Activated CD4-positive, alpha-beta T cell treated with anti-CD3 and anti-CD28 coated beads for 1 hour (primary cell): ENCODE results near the gene TP63.

ENCODE experiments used
- DNase-seq: peaks from one replicate; pipeline ENCODE4 v3.0.0-alpha.2; 2020

TP63 gene

DNA sequence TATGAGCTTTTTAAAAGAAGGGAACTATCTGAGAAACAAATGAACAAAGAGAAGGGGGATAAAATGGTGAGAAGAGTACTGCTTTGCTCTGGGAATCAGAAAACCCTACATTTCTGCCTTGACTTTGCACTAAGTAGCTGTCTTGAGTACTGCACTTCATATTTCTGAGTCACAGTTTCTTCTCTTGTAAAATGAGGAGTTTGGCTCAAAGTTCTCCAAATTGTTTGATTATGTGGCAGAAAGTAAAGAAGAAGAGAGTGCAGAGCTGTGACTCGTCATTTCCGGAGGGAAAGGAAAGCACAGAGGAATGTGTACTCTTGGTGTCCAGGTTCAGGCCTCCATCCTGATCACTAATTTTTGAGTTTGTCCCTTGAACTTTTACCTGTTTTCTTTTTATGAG is 54.7 kb downstream of the TP63 start:
- DNase-seq = no peak

DNA sequence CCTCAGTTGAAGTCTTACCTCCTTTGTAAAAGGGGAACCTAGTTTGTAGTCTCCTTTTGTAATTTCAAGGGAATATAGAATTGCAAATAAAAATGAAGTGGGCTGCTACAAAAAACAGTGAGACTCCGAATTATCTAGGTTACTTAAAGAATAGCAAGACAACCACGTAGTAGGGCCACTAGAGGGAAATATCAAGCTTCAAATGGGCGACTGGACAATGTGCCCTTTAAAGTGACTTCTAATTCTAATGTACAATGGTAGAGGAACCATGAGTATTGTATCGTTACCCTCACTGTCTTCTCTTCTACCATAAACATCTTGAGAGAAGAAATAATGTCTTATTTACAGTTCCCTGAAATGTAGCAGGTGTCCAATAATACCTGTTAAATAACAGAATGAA is 56.3 kb downstream of the TP63 start:
- DNase-seq = no peak

DNA sequence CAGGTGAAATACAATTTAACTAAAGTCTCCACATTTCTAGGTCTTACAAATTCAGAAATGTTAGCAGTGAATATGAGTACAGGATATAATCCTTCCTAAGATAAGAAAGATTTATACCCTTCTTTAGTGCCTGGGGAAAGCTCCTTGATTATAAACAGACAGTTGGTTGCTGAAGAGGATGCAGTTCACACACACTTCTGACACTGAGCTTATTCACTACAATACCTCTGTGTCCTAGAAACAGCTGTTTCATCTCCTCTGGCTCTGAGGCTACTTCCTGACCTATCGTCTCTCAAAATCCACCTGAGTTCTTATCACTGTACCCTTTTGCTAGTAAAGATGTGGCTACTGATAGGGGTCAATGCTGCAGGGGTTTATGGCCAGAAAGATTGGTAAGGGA is 57.1 kb downstream of the TP63 start:
- DNase-seq = no peak

DNA sequence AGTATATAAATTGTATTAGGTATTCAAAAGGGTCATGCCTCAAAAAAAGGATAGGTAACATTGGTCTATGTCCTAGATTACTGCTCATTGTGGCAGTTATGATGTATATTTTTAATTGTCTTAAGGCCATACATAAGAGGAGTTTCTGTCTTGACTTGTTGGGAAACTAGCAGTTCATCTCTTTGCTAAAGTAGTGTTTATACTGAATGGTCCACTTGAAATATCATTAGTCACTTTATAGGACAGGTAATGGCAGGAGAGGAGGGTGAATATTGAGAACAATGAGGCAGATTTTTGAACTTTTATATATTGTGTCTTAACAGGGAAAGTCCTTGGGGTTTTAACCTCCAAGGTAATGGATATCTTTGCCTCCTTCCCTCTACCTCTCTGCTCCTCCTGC is 58.4 kb downstream of the TP63 start:
- DNase-seq = no peak

DNA sequence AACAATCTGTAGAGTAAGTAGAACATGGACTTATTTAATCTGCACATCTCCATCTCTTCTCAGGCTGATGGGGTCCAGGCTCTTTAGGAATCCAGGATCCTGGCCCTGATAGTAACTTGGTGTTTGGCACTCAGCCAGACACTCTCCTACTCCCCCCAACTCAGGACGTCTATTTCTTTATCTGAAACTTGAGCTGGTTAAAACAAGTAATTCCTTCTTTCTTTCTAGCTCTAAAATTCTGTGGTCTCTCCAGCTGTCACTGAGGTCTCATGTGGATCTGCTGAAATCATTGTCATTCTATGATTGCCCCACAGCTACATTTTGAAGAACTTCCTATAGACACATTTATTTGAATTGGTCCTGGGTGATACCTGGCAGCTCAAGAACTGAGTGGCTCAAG is 59.0 kb downstream of the TP63 start:
- DNase-seq = no peak

DNA sequence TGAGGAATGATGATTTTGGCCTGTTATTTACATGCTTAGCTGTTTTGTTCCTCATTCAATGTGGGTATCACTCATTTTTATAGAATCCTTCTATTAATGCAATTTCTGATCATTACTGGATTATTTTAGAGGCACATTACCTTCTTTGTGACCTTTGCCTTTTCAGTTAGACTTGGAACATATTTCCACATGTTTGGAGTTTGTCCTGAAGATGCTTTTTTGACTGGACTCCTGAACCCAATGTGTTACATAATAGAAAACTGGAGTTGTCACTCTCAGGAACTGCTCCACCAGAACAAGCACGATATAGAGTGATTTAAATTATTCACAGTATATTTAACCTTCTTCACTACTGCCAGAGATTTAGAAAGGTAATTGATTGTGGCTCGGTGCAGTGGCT is 59.5 kb downstream of the TP63 start:
- no peak for DNase-seq

DNA sequence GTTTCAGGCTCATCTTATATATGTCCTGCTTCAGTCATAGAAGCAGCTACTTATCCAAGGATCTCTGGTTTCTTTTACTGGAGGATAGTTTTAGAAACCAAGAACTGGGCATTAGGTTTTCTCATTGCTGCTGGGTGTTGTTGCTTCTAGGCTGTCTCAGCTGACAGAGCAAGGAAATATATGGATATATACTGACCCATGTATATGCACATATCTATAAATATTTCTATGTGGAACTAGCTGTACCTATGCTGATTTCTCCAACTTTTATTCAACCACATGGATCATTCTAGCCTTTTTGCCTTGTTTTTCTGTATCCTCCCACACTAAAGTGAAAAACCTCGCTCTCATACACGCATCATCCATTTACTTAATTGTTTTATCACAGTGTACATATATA is 64.2 kb downstream of the TP63 start:
- no peak for DNase-seq

DNA sequence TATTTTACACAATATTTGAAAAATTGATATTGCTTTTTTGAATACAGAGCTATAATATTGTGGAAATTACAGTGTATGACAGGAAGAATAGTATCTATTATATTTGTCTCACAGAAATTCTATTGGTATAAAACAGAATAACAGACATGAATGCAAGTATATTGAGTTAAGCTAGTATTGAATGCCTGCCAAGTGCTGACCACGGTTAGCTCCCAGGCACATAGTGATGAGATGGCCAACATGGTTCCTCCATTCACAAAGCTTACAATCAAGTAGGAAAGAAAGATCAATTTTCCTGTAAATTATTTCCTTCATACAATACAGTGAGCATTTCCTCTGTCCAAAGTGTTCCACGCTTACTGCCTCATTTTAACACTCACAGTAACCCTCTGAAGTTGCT is 67.6 kb downstream of the TP63 start:
- no peak for DNase-seq

DNA sequence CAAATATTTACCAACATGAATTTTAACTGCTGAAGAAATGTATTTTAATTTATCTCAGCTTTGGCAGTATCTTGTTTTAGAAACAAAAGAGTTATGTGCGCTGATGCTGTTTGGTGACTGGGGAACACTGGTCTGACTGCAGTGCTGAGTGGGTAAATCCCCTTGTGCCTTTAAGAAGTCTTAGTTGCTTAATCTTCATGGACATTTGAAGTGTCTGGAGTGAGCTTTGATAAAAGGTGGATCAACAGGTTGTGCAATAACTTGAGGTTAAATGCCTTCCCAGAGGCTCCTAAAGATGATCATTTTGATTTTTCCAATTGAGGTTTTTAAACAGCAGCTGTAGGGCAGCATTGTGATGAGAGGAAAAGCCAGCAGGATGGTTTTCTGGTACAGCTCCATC is 68.7 kb downstream of the TP63 start:
- DNase-seq = no peak

DNA sequence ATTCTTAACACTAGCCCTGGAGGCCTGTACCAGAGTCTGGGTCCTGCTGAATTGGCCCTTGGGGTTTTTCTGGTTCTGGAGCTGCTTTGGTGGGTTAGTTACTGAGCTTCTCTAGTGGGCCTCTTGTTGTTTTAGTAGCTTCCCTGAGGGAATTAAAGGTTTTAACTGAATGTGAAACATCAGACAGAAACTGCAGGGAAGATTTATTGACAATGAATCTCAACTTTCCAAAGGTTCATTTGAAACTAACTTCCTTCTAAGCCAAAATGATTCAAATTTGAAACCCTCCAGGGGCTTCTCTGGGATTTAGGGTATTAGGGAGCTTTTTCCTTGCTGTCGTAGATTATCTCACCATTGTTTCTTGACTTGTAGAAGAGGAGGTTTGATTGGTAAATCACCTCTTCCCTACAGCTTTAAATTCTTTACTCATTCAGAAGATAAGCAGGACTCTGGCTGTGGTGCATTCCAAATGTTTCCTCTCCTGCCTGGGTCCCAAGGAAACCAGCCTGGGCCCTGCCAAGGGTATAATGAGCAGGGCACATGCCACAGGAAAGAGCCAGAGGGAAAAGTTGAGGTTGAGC is 71.0 kb downstream of the TP63 start:
- no peak for DNase-seq

DNA sequence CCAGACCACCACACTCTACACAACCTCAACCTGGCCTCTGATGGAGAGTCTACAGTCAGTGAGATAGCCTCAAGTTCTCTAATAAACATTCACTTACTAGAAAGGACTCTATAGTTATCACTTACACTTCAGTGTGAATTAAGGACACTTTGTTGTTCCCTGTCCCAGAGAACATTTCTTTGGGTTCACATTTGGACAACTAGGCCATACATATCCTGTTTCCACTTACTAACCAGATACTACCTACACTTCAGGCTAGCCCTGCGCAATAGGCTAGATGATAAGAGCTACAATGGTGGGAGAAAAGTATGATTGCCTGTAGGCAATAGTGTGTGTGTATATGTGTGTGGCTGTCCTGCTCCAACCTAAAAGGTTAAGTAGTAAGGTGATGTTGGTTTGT is 72.7 kb downstream of the TP63 start:
- no peak for DNase-seq

DNA sequence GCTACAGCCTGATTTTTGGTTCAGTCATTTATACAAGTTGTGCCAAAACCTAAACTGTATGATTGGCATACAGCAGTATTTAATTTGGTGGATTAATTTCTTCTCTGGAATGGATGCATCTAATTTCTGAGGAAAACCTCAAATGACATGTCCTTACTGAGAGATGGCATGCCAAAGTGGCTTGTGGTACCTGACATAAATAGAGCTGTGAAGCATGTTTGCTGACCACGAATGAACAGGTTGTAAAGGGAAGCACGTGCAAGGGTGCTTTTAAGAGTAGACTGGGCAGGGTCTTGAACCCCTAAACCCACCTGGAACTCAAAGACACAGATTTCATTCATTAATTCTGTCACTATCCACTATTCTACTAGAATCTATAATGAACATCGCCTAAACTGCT is 77.2 kb downstream of the TP63 start:
- DNase-seq = no peak

DNA sequence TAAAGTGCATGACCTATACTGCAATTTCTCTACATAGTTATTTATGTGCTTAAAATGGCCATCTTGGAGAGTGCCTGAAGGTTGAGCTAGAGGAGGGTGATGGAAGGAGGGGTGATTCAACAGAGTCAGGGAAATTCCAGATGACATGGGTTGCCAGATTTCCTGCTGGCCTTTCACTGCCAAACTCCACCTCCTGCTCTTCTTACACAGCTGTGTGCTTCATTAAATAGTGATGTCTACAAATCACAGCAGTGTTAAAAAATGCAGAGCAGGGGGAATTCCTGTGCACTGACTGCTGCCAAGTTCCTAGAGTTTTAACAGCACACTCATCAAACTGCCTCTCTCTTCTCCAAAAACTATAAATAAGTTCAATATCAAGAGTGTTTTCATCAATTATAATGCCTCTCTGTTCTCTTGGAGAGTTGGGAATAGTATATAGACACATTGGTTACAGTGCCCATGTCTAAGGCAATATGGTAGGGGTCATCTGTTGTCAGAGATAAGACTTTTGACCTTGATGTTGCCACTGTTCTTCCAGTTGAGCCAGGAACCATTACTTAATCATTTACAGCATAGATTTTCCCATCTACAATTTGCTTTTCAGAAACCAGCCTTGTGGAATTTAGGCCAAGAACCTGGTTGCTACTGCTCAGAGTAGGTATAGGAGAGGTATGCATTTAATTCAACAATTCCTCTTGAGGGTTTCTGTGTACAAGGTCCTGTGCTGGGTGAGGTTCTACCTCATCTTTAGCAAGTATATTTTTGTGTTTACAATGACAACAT is 79.6 kb downstream of the TP63 start:
- no peak for DNase-seq

DNA sequence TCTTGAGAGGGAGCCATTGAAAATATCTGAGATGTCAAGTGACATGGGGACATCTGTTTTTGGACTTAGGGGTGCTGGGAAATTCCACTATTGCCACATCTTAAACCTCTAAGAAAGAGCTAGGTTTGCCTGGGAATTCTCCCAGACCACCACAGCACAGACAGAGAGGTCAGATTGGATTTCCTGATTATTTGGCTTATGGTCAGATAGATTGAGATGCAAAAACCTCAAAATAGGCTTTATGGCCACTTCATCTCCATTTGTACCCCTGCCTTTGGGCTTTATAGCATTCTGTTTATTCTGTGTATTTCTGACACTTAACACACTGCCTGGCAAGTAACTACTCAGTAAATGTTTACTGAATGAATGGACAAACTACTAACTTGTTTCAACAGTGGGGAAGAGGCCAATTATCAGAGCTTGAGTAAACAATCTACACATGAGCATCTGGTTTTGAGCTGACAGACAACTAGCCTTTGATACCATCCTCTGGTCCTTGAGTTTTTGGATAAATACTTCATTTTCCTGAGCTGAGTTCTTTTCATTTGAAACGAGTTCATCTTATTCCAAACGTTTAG is 81.8 kb downstream of the TP63 start:
- no peak for DNase-seq

DNA sequence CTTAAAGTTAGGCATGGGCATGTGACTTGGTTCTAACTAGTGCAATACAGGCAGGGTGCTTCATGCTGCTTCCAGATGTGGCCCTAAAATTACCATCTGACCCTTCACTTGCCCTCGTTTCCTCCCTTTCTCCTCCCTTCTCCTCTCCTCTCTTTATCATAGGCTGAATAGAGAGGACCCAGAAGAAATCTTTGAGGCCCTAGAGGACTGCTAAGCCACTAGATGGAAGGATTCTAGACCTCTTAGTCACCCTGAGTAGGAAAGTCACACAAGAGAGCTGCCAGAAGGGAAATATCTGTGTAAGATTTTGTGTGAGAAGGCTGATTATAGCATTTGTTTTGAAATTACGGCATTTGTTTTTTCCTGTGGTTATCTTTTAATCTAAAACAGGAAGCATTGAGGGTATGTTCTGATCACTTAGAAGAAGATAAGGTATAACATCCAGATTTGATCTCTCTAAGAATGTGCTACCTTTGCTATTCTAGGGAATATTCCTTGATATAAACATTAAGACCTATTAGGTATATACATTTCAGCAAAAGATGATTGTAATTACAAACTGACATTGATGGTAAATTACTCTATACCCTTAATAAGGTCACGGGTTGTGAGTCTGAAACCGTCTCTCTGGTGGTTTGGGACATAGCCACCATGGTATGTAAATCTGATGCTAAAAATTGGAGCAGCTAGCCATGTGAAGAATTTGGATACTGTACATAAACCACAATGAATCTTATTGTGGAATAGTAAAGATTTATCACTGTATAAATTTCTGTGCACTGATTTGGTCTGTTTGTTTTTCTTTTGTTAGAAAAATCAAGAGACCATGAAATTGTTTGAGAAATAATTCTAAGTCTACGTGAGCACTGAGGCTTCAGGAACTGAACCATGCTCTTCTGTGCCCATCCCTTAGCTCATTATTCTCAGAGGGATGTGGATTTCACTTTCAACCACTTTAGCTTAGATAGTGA is 84.1 kb downstream of the TP63 start:
- no peak for DNase-seq

DNA sequence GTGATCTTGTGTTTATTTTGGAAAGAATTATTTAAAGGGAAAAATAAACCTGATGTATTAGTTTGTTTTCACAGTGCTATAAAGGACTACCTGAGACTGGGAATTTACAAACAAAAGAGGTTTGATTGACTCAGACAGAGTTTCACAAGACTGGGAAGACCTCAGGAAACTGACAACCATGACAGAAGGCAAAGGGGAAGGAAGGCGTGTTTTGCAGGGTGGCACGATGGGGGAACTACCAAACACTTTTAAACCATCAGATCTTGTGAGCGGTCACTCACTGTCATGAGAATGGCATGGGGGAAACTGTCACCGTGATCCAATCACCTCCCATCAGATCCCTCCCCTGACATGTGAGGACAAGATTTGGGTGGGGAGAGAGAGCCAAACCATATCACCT is 87.0 kb downstream of the TP63 start:
- DNase-seq = no peak

DNA sequence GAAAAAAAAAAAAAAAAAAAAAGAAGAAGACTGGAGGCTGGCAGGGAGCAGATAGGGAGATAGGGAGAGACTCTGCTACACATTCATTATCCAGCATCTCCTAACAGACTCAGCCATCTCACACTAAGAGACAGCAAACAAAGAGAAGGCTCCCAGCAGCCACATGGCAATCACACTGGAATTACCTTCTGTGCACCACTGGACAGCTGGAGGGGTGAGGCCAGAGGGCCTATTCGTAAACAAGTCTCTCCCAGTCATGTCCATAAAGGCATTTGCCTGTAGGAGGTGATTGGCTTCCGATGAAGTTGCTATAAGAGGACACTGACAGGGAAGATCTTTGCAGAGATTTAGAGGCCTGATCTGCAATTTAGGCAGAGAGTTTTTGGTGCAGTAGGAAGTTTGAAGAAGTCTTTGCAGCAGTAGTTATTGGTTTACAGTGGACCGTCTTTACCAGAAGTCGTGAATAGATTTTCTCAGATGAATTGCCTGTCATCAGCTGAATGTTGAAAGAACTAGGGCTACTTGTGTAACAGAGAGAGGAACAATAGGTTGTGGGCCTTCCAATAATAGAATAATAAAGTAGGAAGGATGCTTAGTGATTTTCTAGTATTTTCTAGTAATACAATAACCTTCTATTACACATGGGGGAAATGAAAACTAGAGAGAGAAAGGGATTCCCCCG is 89.7 kb downstream of the TP63 start:
- DNase-seq = no peak

DNA sequence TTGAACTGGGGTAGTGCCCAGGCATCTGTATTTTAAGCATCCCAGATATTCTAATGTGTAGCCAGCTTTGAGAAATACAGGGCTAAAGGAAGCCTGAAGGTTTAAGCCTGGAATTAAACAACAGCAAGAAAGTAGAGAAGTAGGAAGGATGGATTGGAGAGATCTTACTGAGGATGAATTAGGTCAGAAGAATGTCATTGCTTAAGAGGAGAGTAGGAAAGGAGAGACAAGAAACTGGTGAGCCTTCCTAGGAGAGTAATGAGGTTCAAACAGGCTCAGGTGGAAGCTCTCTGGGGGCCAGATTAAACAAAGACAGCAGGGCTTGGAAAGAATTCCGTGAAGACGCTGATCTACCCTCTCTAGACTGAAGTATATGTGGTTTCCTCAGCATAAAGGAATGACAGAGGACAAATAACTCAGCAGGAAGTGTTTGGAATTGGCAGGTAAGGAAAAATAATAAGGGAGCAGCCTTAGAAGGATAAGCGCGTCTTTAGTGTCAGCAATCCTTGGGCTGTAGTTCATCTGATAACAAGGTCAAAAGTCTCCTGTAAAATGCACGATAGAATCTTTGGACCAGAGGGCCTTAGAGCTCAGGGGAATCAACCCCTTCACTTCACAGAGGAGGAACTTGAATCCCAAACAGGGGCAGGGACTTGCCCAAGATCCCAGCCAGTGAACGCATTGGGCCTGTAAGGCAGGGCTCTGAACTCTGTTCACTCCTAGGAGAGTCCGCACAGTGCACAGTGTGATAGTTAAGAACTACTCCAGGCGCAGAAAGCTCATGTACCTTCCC is 90.9 kb downstream of the TP63 start:
- DNase-seq = no peak

DNA sequence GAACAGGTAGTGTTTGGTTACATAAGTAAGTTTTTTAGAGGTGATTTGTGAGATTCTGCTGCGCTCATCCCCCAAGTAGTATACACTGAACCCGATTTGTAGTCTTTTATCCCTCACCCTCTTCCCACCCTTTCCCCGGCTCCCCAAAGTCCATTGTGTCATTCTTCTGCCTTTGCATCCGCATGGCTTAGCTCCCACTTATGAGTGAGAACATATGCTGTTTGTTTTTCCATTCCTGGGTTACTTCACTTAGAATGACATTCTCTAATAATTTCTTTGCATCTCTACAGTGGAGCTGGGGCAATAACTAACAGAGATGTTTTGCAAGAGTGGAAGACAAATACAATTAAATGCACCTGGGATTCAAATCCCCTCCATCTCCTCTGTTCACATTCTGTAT is 93.2 kb downstream of the TP63 start:
- no peak for DNase-seq

DNA sequence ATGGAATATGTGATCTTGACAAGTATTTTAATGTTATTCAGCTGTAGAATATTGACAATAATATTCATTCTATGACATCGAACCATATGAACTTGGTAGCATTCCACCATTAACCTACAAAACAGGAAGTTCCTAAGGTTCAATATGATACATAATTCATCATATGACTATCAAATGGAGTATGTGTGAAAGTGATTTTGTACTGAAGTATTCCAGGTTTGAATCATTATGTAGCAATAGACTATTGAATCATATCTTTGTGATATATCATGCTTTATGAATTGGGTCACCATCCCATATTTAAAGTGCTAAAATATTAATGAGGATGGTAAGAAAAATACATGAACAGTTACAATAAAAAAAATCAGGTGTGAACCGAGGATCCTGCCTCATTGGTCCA is 95.1 kb downstream of the TP63 start:
- DNase-seq = no peak

DNA sequence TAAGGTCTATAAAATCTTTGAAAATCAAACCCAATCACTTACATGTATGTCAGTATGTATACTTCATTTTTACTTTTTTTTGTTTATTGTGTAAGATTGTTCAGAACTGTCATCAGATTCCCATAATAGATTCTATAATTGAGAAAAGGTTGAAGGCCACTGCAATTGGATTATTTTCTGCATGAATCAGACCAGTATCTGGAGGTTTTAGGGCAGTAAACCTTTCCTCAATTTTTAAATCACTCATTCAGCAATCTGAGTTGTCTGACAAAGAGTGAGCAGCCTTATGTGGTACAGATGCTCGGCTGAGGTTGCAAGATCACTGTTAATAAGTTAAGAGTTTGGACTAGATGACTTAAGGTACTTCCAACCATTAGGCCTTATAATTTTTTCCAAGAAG is 96.0 kb downstream of the TP63 start:
- no peak for DNase-seq

DNA sequence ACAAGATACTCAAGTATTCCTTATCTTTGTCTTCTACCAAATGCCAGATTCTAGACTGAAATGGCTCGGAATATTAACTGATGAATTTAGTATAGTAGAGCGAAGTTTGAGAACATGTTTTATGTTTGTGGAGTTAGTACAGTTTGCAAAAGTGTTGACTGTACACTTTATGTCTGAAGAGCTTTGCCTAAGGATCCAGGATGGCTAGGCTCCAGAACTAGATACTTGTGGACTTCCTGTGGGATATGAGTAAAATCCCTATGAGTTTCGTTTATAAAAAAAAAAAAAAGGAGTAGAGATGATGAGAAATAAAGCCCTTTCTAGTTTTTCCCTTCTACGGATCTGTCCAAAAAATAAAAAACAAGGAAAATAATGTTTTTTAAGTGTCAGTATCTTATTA is 96.7 kb downstream of the TP63 start:
- no peak for DNase-seq
